Measurements from ENCODE around the gene UBE2L5.

GRCh38 chr13:30375265-30375835 lies 46.9 kb upstream of the UBE2L5 start:
- TF ChIP-seq, protein P1, sequence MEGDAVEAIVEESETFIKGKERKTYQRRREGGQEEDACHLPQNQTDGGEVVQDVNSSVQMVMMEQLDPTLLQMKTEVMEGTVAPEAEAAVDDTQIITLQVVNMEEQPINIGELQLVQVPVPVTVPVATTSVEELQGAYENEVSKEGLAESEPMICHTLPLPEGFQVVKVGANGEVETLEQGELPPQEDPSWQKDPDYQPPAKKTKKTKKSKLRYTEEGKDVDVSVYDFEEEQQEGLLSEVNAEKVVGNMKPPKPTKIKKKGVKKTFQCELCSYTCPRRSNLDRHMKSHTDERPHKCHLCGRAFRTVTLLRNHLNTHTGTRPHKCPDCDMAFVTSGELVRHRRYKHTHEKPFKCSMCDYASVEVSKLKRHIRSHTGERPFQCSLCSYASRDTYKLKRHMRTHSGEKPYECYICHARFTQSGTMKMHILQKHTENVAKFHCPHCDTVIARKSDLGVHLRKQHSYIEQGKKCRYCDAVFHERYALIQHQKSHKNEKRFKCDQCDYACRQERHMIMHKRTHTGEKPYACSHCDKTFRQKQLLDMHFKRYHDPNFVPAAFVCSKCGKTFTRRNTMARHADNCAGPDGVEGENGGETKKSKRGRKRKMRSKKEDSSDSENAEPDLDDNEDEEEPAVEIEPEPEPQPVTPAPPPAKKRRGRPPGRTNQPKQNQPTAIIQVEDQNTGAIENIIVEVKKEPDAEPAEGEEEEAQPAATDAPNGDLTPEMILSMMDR (IDR thresholded peaks at IDR 0.05) = no peak
- TF ChIP-seq POLR2A (IDR thresholded peaks at IDR 0.05) = no peak

All from prostate gland (tissue), 2 donors.